ENCODE results near the gene NINJ2.
"Not testable (repeated sequence)": the region's sequence is repeated elsewhere in the genome, so short reads cannot be mapped to it uniquely, and the experiment has no call there.

NINJ2 gene

GRCh38 chr12:632102-632696 lies 31.0 kb downstream of the NINJ2 start:
- no peak overlapping the region for H3K9ac ChIP-seq (ENCODE audit: low read depth, low read length, poor library complexity, severe bottlenecking)
- peak overlapping the region; percentile 51 for H3K4me2 ChIP-seq (ENCODE audit: low read depth, low read length, poor library complexity, severe bottlenecking)
- no peaks in the 10 kb centered on the region for H3K9me3 ChIP-seq (ENCODE audit: insufficient read depth, low read depth, low read length)
- TF ChIP-seq CTCF (conservative IDR thresholded peaks at IDR 0.05; ENCODE audit: low read length) (no peak), EZH2phosphoT487 (IDR thresholded peaks at IDR 0.05; ENCODE audit: borderline replicate concordance) (no peak)
- H3K9me2 ChIP-seq (replicated peaks; ENCODE audit: low read depth, low read length), result no peaks in the 10 kb centered on the region
- H3F3A ChIP-seq (ENCODE audit: low read depth), result no peaks in the 10 kb centered on the region
- peaks cover 32% of the 10 kb centered on the region for H3K4me1 ChIP-seq (ENCODE audit: insufficient read depth, low read length, poor library complexity, severe bottlenecking)
- peaks cover 15% of the 10 kb centered on the region for H3K79me2 ChIP-seq (ENCODE audit: insufficient read depth, low read length)
- H3K4me3 ChIP-seq (ENCODE audit: low read length, poor library complexity, severe bottlenecking), result peak overlapping the region; percentile 36
- no peaks in the 10 kb centered on the region for H4K20me1 ChIP-seq (ENCODE audit: insufficient read depth, low read length, poor library complexity, severe bottlenecking)
- no peaks in the 10 kb centered on the region for H3K27me3 ChIP-seq (ENCODE audit: insufficient read depth, low read length, poor library complexity, severe bottlenecking)
- no peak overlapping the region for H2AFZ ChIP-seq (ENCODE audit: low read length)
- H3K36me3 ChIP-seq (ENCODE audit: insufficient read depth, low read length), result no peaks in the 10 kb centered on the region

- H3K9ac ChIP-seq (ENCODE audit: low read depth, low read length, poor library complexity, severe bottlenecking), result peak overlapping the region; percentile 91
- no peaks in the 10 kb centered on the region for H3F3A ChIP-seq (ENCODE audit: low read depth)
- H3K4me3 ChIP-seq (ENCODE audit: low read length, poor library complexity, severe bottlenecking), result peak overlapping the region; percentile 77
- no peaks in the 10 kb centered on the region for H3K27me3 ChIP-seq (ENCODE audit: insufficient read depth, low read length, poor library complexity, severe bottlenecking)
- H3K4me2 ChIP-seq (ENCODE audit: low read depth, low read length, poor library complexity, severe bottlenecking), result peak overlapping the region; percentile 70
- H3K4me1 ChIP-seq (ENCODE audit: insufficient read depth, low read length, poor library complexity, severe bottlenecking), result peaks cover 32% of the 10 kb centered on the region
- no peaks in the 10 kb centered on the region for H3K36me3 ChIP-seq (ENCODE audit: insufficient read depth, low read length)
- no peaks in the 10 kb centered on the region for H3K9me3 ChIP-seq (ENCODE audit: insufficient read depth, low read depth, low read length)
- peak overlapping the region; percentile 76 for H2AFZ ChIP-seq (ENCODE audit: low read length)
- H3K79me2 ChIP-seq (ENCODE audit: insufficient read depth, low read length), result peaks cover 15% of the 10 kb centered on the region
- TF ChIP-seq CTCF (conservative IDR thresholded peaks at IDR 0.05; ENCODE audit: low read length) (no peak), EZH2phosphoT487 (IDR thresholded peaks at IDR 0.05; ENCODE audit: borderline replicate concordance) (no peak)
- no peaks in the 10 kb centered on the region for H3K9me2 ChIP-seq (replicated peaks; ENCODE audit: low read depth, low read length)
- no peaks in the 10 kb centered on the region for H4K20me1 ChIP-seq (ENCODE audit: insufficient read depth, low read length, poor library complexity, severe bottlenecking)
These were observed 32.3 kb downstream of the NINJ2 start for GRCh38 chr12:630656-631632.

- H3K27me3 ChIP-seq (ENCODE audit: insufficient read depth, low read length, poor library complexity, severe bottlenecking); H3K4me3 ChIP-seq (ENCODE audit: low read length, poor library complexity, severe bottlenecking); H2AFZ ChIP-seq (ENCODE audit: low read length); H3K9me2 ChIP-seq (replicated peaks; ENCODE audit: low read depth, low read length); H3K36me3 ChIP-seq (ENCODE audit: insufficient read depth, low read length); H3K9ac ChIP-seq (ENCODE audit: low read depth, low read length, poor library complexity, severe bottlenecking); H3F3A ChIP-seq (ENCODE audit: low read depth); H3K9me3 ChIP-seq (ENCODE audit: insufficient read depth, low read depth, low read length); H3K4me2 ChIP-seq (ENCODE audit: low read depth, low read length, poor library complexity, severe bottlenecking); H4K20me1 ChIP-seq (ENCODE audit: insufficient read depth, low read length, poor library complexity, severe bottlenecking): not testable (repeated sequence)
- H3K79me2 ChIP-seq (ENCODE audit: insufficient read depth, low read length), result peaks cover 15% of the 10 kb centered on the region
- peaks cover 36% of the 10 kb centered on the region for H3K4me1 ChIP-seq (ENCODE audit: insufficient read depth, low read length, poor library complexity, severe bottlenecking)
These were observed 34.5 kb downstream of the NINJ2 start for GRCh38 chr12:628742-629078.
